A549 (cell line): ENCODE data around the gene SCNN1B. TPM values are rescaled to one million over a fixed set of nuclear protein-coding genes. Genes with fewer than 3 reads are reported as not detected.

Source experiments
- ATAC-seq, 2 experiments: fragments of 200-7000 bp in 1 of 2; fragments of >200 bp in 1 of 2; cut with Nextera tagmentation in 1 of 2; cut with Tn5 transposase in 1 of 2; 3 replicates each; pipeline versions ENCODE4 v1.8.0 to v1.9.1; 2018 to 2020; ENCODE audit warnings: mild to moderate bottlenecking in 1 of 2, moderate library complexity in 1 of 2
- CTCF ChIA-PET: fragments of 300-600 bp; sonication (Branson Sonifier 250); formaldehyde crosslinking; extraction: SDS; loops from one replicate; lab custom pipeline; 2021; ENCODE audit warnings: antibody characterized with exemption, inconsistent platforms; lab: Yijun Ruan, JAX
- POLR2A ChIA-PET: fragments of 350-600 bp; formaldehyde crosslinking; extraction: SDS; loops from one replicate; lab custom pipeline; 2021; ENCODE audit warnings: antibody characterized with exemption, inconsistent platforms; lab: Yijun Ruan, JAX
- DNase-seq, 2 experiments: peaks; one replicate each; pipeline versions ENCODE4 v3.0.0 to v3.0.0-alpha.2; 2011 to 2016; ENCODE audit warnings: low read depth in 1 of 2, low spot score in 1 of 2
- FAIRE-seq: peaks from 2 replicates; lab custom pipeline; 2011; peaks lifted over from hg19 to GRCh38; lab: Jason Lieb, UNC
- H3K27ac ChIP-seq, 2 experiments: fragments of >200 bp; sonication (Bioruptor Twin); formaldehyde crosslinking; 3 replicates each; pipeline ENCODE4 v1.5.1; 2016 to 2017
- H3K4me1 ChIP-seq: fragments of >200 bp; sonication (Bioruptor Twin); formaldehyde crosslinking; 3 replicates; pipeline ENCODE4 v1.6.1; 2016
- H3K4me2 ChIP-seq: fragments of >200 bp; sonication (Bioruptor Twin); formaldehyde crosslinking; 3 replicates; pipeline ENCODE4 v1.6.1; 2016
- H3K4me3 ChIP-seq: fragments of >200 bp; sonication (Bioruptor Twin); formaldehyde crosslinking; 3 replicates; pipeline ENCODE4 v1.5.1; 2016
- H3K9me3 ChIP-seq: fragments of >200 bp; sonication (Bioruptor Twin); formaldehyde crosslinking; 3 replicates; pipeline ENCODE4 v1.6.1; 2016
- ATOH8 ChIP-seq: fragments of 250-450 bp; sonication (Bioruptor Pico); IDR thresholded peaks from 2 replicates; pipeline ENCODE4 v1.5.0; 2020; ENCODE audit warnings: low read depth, mild to moderate bottlenecking, moderate library complexity
- BCL3 ChIP-seq: fragments of >200 bp; sonication (Bioruptor Twin); formaldehyde crosslinking; IDR thresholded peaks from 3 replicates; pipeline ENCODE4 v1.6.1; 2016
- CBX2 ChIP-seq: fragments of 200-600 bp; sonication (generic); IDR thresholded peaks from 2 replicates; pipeline ENCODE4 v1.6.1; 2016; ENCODE audit warnings: low read depth, mild to moderate bottlenecking, borderline replicate concordance
- CEBPB ChIP-seq, 2 experiments: fragments of >200 bp in 1 of 2; sonication (Bioruptor Twin) in 1 of 2; formaldehyde crosslinking in 1 of 2; IDR thresholded peaks; 2 replicates each; pipeline ENCODE4 v1.6.1; 2012 to 2016
- CTCF ChIP-seq: fragments of >200 bp; sonication (Bioruptor Twin); formaldehyde crosslinking; IDR thresholded peaks from 3 replicates; pipeline ENCODE4 v1.5.1; 2016
- E2F6 ChIP-seq: IDR thresholded peaks from 2 replicates; pipeline ENCODE4 v1.6.1; 2012; ENCODE audit warnings: low read depth, borderline replicate concordance
- EHF ChIP-seq: fragments of 250-450 bp; sonication (Bioruptor Pico); IDR thresholded peaks from 2 replicates; pipeline ENCODE4 v1.5.0; 2020; ENCODE audit warnings: mild to moderate bottlenecking
- ELK1 ChIP-seq: fragments of 150-350 bp; IDR thresholded peaks from 2 replicates; pipeline ENCODE4 v1.6.1; 2014; ENCODE audit warnings: low read depth, mild to moderate bottlenecking, low read length
- FOXS1 ChIP-seq: fragments of 250-450 bp; sonication (Bioruptor Pico); IDR thresholded peaks from 2 replicates; pipeline ENCODE4 v1.5.0; 2020; ENCODE audit warnings: mild to moderate bottlenecking, moderate library complexity
- HMGXB4 ChIP-seq: fragments of 250-450 bp; sonication (Bioruptor Pico); IDR thresholded peaks from 2 replicates; pipeline ENCODE4 v1.5.0; 2021; ENCODE audit warnings: mild to moderate bottlenecking, moderate library complexity, borderline replicate concordance
- HOXB13 ChIP-seq: fragments of 250-450 bp; sonication (Bioruptor Pico); IDR thresholded peaks from 2 replicates; pipeline ENCODE4 v1.5.0; 2020; ENCODE audit warnings: low read depth, mild to moderate bottlenecking, moderate library complexity
- HOXB5 ChIP-seq: fragments of 250-450 bp; sonication (Bioruptor Pico); IDR thresholded peaks from 2 replicates; pipeline ENCODE4 v1.5.0; 2020; ENCODE audit warnings: mild to moderate bottlenecking, moderate library complexity
- MAX ChIP-seq: IDR thresholded peaks from 2 replicates; pipeline ENCODE4 v1.6.1; 2012
- MYC ChIP-seq: IDR thresholded peaks from 2 replicates; pipeline ENCODE4 v1.6.1; 2012; ENCODE audit warnings: mild to moderate bottlenecking, inconsistent platforms, low read length, improper control_type of control experiment, borderline replicate concordance
- NFE2L2 ChIP-seq: fragments of 150-350 bp; conservative IDR thresholded peaks from 2 replicates; pipeline ENCODE4 v1.6.1; 2014; ENCODE audit warnings: low read length
- PBX3 ChIP-seq: IDR thresholded peaks from 2 replicates; pipeline ENCODE4 v1.6.1; 2012
- POLR2A ChIP-seq: IDR thresholded peaks from 2 replicates; pipeline ENCODE4 v1.6.1; 2012; ENCODE audit warnings: mild to moderate bottlenecking, low read length
- RFX5 ChIP-seq: fragments of 450-650 bp; IDR thresholded peaks from 2 replicates; pipeline ENCODE4 v1.7.1; 2014; ENCODE audit warnings: antibody characterized with exemption, mild to moderate bottlenecking, moderate library complexity
- SMC3 ChIP-seq: fragments of >200 bp; sonication (Bioruptor Twin); formaldehyde crosslinking; IDR thresholded peaks from 3 replicates; pipeline ENCODE4 v1.6.1; 2018; ENCODE audit warnings: inconsistent platforms
- SREBF2 ChIP-seq: fragments of 450-650 bp; IDR thresholded peaks from 2 replicates; pipeline ENCODE4 v1.6.1; 2014; ENCODE audit warnings: mild to moderate bottlenecking, moderate library complexity
- TFCP2L1 ChIP-seq: fragments of 250-450 bp; sonication (Bioruptor Pico); IDR thresholded peaks from 2 replicates; pipeline ENCODE4 v1.5.0; 2021; ENCODE audit warnings: mild to moderate bottlenecking
- ZC3H11A ChIP-seq: fragments of 450-650 bp; IDR thresholded peaks from 2 replicates; pipeline ENCODE4 v1.6.1; 2014; ENCODE audit warnings: antibody characterized with exemption, mild to moderate bottlenecking
- WGBS: methylation state at CpG from one replicate; pipeline ENCODE4 v1.1.6; 2017; ENCODE audit errors: missing lambda C conversion rate; 5-methylcytosine and 5-hydroxymethylcytosine counted together
- polyA plus RNA-seq, 4 experiments: library from polyadenylated mRNA; depleted of rRNA in 3 of 4; stranded (reverse); fragments of >200 nt; fragmentation: RNase III in 1 of 4; extraction: RNeasy Plus Mini Kit Qiagen cat#74134 plus additional on column Dnase treatment in 1 of 4; gene quantifications; 2 replicates in 3 of 4; 3 replicates in 1 of 4; pipeline ENCODE4 v1.2.3, GENCODE V29; 2011 to 2017

SCNN1B gene
- polyA plus RNA-seq, 2 of the 4 experiments (the other 2 are of a cell fraction): 0.25 TPM; not detected in 1

GRCh38 chr16:23316634-23317265 lies 14.6 kb downstream of the SCNN1B start:
- Histone ChIP-seq H3K9me3 (no peaks in the 10 kb centered on the region), H3K4me1 (peaks cover 6% of the 10 kb centered on the region; the same call in 1 of the 3 replicates), H3K4me2 (no peak overlapping the region), H3K4me3 (no peak overlapping the region), H3K27ac (no peak overlapping the region)
- ChIA-PET CTCF (no interaction called here), POLR2A (no interaction called here)
- peak in 1 of 2 experiments; percentile 48; a peak in 1 of 6 replicates for ATAC-seq
- FAIRE-seq: no peak
- no peak for DNase-seq
- TF ChIP-seq SMC3 (no peak), MAX (no peak), ZC3H11A (no peak), RFX5 (no peak), ATOH8 (no peak)
- 71% methylated on average over 2 of the region's 2 CpGs for WGBS

- 21% methylated on average over 8 of the region's 8 CpGs for WGBS
- H3K4me2 ChIP-seq: no peak overlapping the region
- FAIRE-seq (no peak), DNase-seq (peak in 1 of 2 experiments; percentile 50), ATAC-seq (peak; percentile 58 to 70; a peak in 5 of 6 replicates)
- ChIA-PET POLR2A (no interaction called here), CTCF (no interaction called here)
- no peak for TF ChIP-seq ELK1
- no peak for TF ChIP-seq PBX3
- TF ChIP-seq CTCF: no peak
- H3K27ac ChIP-seq: no peak overlapping the region
- no peak overlapping the region for H3K4me3 ChIP-seq
- H3K4me1 ChIP-seq: peaks cover 6% of the 10 kb centered on the region; the same call in 1 of the 3 replicates
- H3K9me3 ChIP-seq: no peaks in the 10 kb centered on the region
Observed at GRCh38 chr16:23317266-23317661, 15.2 kb downstream of the SCNN1B start.

GRCh38 chr16:23317751-23318150 lies 15.6 kb downstream of the SCNN1B start:
- Histone ChIP-seq H3K4me3 (no peak overlapping the region), H3K9me3 (no peaks in the 10 kb centered on the region), H3K27ac (no peak overlapping the region), H3K4me2 (no peak overlapping the region), H3K4me1 (peaks cover 6% of the 10 kb centered on the region; the same call in 1 of the 3 replicates)
- DNase-seq: no peak
- ChIA-PET POLR2A (no interaction called here), CTCF (no interaction called here)
- ATAC-seq: peak; percentile 47 to 49; a peak in 4 of 6 replicates
- no peak for FAIRE-seq
- WGBS: 54% methylated on average over 2 of the region's 2 CpGs
- TF ChIP-seq RFX5 (no peak), EHF (CRISPR knock-in tag) (no peak), FOXS1 (CRISPR knock-in tag) (no peak), POLR2A (no peak), TFCP2L1 (CRISPR knock-in tag) (no peak), HMGXB4 (no peak), ZC3H11A (no peak), SREBF2 (no peak), MYC (no peak), CBX2 (no peak), HOXB5 (CRISPR knock-in tag) (no peak), NFE2L2 (no peak), HOXB13 (no peak), CEBPB (IDR thresholded peaks at IDR 0.05) (no peak), BCL3 (no peak), PBX3 (no peak), E2F6 (no peak)
